ENCODE measurements around the gene NAPA.
"Not testable (repeated sequence)": the region's sequence is repeated elsewhere in the genome, so short reads cannot be mapped to it uniquely, and the experiment has no call there.

The NAPA gene

DNA sequence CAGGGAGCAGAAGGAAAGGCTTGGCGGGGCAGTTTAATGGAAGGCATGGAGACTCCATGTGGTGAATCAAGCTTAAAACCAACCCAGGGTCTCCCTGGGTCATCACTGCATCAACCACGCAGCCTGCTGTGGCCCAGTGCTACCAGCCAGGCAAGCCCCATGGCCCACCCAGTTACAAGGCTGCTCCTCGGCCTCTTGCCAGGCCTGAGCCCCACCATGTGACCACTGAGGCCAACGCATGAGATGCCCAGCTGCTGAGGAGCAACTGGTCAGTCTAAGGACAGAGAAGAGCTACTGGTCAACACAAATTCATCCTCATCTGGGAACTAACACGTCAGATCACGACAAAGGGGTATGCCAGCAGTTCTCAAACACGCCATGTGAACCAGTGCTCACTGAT lies 15.5 kb downstream of the NAPA start:
- no peak for DNase-seq

DNA sequence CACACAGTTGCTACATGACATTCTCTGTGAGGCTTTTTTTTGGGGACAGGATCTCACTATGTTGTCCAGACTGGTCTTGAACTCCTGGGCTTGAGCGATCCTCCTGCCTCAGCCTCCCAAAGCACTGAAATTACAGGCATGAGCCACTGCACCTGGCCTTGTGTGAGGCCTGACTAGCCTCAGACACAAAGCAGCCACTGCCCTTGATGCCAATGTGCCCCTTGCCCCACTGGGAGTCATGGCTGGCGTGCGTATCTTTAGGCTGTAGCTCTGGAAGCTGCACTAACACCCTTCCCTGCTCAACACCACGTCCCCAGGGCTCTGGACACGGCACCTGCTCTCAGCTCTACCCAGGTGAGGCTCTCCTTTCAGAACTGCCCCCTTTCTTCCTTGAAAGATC lies 16.3 kb downstream of the NAPA start:
- no peak for DNase-seq

DNA sequence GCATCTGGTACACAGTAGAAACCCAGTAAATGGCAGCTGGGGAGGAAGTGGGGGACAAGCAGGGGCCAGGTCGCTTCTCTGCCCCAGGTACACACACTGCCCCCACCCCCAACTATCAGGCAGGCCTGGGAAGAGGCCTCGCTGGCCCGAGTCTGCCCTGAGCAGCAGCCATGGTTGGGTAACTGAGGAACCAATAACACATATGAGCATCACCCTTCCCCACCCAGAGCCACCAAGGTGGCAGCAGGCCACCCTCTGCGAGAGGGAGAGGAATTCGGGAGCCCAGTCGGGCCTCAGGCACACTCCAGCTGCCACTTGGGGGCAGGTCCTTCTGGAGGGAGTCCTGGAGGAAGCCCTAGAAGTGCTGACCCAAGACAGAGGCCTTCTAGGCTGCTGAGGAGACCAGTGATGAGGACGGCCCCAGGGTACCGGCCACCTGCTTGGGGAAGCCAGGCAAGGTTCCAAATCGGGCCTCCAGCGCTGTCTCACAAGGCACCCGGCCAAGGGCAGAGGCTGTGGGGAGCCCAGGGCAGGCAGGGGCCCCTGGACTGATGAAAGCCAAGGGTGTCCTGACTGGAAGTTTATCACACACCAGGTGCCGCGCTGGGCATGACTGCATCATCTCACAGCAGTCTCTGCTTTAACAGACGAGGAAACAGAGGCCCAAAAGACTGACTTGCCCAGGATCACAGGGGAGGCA lies 16.9 kb downstream of the NAPA start:
- DNase-seq: no peak

DNA sequence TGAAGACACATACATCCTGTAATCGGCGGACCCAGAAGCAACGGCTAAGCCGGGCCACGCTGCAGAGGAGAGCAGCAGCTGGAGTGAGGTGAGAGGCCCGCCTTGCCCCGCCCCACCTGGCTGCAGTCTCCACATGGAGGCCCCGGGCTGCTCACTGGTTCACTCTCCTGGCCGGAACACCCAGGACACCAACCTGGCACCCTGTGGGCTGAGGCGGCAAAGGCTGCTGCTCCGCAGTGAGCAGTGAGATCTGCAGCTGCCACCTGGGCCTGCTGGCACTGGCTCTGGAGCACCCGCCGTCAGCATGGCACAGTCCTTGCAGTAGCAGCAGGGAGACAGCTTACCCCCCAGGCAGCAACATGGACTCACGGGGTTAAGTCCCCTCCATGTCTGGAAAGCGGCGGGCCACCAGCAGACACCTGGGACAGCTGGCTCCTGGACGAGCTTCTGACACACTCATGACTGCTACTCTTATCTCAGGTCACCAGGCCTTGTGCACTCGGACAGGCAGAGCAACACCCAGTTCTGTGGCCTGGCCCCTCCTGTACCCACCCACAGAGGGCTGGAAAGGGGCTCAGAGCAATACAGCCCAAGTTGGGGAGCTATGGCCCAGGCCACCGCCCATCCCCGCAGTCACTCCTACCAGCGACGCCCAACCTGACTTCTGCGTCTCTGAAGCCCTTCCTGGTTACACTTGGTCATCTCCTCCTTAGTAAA lies 17.7 kb downstream of the NAPA start:
- DNase-seq: no peak

DNA sequence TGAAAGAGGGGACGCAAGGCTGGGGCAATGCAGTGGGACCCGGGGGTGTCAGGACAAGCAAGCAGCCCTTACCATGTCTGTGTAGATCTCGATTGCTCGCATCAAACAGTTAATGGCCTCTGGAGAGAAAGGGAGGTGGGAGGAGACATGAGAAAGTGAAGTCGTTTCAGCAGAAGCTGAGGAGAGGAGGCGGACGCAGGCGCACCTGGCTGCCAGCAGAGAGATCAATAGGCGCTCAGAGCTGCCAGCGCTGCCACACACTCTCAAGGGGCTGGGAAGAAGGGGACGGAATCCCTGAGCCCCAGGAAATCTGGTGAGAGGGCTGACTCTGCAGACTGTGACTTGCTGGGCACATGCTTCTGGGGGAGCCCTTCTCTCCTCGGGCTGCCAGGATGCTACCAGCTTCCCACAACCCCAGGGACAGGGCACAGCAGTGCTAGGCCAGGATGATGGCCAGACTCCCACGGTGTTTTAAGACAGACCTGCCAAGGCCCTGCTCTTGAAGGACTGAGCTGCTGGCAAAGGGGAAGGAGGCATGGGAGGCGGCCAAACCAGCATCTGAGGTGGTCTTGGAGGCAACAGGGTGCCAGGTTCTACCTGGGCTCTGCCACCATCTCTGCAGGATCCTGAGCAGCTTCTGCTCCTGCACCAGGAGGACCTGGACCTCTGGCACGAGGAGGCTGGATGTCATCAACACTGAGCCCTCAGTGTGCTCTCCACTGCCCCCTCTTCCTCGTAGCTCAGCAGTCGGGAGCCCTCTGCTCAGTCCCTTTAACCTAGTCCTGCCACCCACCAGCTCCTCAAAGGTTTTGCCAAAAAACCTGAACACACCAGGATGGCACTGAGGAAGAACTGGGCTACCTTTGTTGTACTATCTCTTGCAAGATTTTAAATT lies 19.1 kb downstream of the NAPA start:
- no peak for DNase-seq

DNA sequence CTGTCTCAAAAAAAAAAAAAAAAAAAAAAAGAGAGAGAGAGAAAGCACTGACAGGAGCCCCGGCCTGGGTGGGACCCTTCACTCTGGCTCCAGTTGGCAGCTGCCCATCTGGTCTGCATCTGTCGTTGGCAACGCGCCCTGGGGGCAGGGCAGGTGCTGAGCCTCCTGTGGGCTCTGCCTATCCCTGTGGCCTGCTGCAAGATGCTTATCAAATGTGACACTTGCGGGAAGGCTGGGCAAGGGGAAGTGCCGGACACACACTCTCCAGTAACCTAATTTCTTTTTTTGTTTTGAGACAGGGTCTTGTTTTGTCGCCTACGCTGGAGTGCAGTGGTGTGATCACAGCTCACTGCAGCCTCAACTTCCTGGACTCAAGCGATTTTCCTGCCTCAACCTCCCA lies 20.1 kb downstream of the NAPA start:
- DNase-seq: no peak

DNA sequence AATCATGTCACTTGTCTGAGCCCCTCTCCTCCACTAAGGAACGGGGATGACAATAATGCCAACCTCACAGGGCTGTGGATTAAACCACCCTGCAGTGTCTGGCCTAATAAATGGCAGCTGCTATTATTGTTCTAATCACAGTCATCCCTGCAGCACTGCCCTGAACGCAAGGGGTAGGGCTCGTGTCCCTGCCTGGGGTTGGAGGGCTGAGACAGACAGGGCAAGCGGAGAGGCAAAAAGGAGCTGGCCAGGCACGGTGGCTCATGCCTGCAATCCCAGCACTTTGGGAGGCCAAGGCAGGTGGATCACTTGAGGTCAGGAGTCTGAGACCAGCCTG lies 20.7 kb downstream of the NAPA start:
- DNase-seq: no peak

DNA sequence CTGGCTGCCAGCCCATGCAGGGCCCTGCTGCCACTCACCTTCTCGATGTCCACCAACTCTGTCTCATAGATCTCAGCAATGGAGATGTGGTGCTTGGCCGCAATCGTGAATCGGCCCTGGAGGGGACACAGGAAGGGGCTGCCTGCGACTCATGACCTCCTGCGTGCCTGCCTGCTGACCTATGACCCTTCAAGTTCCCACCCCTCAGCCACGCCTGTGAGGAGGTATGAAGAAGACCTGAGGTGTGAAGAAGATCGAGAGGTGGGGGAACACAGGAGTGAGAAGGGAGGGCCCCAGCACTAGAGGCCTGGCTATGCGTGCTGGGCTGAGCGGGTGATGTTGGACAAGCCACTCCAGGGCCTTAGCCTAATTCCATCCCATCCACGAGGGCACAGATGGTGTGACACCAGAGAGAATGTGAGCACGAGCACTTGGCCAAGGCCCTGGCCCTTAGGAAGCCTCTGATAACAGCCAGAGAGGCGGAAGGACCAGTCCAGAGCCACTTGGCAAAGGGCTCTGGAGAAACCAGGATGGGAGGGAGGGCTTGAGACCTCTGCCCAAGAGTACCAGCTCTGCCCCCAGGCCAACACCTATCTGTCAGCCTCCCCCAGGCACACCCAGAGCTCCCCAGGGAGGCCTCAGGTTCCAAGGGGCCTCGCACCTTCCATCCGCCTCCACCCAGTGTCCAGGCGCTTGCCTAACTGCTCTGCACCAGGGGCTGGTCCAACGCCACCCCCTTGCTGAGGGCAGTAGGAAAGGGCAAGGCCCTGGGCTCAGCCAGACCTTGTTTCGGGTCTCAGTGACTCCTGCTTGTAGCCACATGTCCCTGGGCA lies 21.3 kb downstream of the NAPA start:
- no peak for DNase-seq

DNA sequence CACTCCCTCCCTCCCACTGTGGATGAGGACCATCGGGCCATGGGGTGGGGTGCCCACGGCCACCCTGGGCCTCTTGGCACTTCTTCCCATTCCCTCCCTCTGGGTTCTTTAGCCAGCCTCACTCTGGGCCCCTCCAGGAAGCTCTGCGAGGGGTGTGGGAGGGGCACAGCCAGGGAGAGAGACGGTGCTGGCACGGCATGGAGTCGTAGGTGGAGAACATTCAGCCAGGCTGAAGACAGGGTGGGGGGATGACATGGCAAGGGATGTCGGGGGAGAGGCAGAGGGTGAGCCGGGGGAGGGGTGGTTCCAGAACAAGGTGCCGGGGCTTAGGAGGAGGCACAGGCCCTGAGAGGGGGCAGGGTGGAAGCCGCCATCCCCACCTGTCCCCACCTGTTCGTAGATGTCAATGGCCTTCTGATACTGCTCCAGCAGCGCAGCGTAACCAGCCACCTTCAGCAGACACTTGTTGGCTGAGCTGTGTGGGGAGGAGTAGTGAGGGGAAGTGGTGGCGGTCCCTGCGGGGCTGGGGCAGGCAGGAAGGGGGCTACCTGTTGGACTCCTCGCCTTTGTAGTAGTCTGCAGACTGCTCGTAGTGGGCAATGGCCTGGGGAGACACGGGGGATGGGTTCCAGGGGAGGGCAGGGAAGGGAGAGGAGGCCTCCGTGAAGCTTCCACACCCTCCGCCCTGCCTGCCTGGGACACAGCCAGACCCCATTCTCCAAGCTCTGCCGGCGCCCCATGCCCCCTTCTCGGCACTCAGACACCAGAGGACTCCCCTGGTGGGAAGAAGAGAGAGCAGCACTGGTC lies 22.1 kb downstream of the NAPA start:
- DNase-seq: no peak

DNA sequence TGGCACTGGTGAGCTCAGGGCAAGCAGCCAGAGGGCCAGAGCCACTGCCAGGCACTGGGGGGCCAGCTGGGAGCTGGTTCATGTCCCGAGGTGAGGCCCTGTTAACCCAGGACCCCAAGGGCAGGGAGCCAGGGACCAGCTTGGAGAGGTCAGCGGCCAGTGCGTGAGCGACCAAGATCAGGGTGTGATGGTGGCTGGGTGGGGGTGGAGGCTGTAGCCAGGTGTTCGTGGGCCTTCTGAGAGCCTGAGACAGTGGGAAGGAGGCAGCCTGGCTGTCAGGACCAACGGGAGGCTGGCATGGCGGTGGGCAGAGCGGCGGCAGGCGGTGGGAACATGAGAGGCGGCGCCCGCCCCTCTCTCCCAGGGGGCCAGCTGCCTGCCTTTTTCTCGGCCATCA lies 22.7 kb downstream of the NAPA start:
- DNase-seq: no peak

DNA sequence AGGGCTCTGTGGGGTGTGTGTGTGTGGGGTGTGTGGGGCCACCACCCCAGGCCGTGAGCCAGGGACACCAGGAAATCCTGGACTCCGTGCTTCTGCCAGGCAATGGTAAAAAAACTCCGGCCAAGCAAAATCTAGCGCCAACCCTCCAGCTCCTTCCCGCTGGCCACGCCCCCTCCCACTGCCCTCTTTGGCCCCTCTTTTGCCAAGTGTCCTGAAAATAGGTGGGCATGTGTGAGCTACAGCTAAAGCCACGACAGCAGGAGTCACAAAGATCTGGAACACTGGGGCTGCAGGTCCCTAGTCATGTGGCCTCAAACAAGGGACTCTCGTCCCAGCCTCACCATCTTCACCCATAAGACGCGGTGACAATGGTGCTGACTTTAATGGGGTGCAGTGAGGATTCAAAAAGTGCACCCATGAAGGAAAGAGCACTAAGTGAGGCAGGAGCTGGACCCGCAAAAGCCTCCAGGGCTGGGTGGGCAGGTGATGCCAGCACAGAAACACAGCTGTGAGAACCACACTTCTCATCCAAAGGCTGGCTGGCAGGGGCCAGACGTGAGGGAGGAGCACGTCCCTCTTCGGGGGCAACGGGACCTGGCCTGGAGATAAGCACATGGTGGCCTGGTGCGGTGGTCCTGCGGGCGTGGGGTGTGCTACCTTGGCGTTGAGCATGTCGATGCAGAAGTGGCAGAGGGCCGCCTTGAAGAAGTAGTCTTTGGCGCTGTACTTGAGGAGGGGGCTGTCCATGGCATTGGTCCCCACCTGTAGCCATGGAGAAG lies 23.3 kb downstream of the NAPA start:
- DNase-seq: no peak

DNA sequence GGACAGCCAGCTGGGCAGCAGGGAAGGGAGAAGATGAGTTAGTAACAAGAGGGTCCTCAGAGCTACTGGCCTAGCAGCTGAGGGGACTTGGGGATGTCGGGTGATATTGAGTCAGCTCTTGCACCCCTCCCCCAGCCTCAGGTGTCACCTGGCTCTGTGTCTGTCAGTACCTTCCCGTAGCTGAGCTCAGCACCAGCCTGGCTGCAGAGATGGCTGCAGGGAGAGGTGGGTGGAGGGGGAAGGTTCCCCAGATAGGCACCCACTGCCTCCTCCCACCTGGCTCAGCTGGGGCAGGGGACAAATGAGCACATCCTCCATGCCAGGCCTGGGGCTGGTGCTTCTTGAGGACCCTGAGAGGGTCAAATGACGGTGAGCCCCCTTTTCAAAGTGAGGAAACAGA lies 24.0 kb downstream of the NAPA start:
- no peak for DNase-seq

DNA sequence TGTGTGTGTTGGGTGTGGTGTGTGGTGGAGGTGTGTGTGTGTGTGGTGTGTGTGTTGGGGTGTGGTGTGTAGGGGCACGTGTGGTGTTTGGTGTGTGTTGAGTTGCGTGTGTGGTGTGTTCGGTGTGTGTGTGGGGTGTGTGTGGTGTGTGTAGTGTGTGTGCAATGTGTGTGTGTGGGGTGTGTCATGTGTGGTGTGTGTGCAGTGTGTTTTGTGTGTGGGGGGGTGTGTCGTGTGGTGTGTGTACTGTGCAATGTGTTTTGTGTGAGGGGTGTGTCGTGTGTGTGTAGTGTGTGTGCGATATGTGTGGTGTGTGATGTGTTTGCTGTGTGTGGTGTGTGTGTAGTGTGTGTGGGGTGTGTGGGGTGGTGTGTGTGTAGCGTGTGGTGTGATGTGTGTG lies 24.8 kb downstream of the NAPA start:
- DNase-seq: no peak

DNA sequence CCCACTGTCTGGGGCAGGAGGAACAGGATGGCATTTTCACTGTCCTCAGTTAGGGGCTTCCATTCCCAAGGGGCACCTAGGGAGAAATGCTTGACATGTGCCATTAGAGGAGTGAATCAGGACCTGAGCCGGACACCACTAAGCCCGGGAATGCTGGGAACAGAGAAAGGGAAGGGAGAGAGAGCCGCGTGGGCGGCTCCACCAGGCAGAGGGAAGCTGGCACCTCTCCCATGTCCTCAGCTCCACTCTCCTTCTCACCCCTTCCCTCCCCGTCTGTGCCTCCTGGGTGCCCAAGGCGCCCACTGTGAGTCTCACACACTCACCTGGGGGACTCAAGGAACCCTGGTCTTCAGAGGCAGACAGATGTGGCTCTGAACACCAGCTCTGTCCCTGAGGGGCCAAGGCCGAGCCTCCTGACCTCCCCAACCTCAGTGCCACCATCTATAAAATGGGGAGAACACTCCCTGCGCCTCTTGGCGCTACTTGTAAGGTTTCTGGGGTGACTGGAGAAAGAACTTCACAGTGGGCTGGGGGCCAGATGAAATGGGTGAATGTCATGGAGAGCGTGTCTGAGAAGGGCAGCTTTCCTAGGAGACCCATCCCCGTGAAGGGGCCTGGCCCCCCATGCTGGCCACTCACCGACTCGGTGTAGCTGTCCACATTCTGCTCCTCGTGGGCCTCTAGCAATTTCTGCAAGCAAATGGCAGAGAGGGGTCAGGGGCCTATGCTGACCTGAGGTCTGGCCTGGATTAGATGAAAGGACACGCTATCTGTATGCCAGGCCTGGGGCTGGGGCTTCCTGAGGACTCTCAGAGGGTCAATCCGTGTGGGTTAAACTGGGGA lies 25.6 kb downstream of the NAPA start:
- no peak for DNase-seq

DNA sequence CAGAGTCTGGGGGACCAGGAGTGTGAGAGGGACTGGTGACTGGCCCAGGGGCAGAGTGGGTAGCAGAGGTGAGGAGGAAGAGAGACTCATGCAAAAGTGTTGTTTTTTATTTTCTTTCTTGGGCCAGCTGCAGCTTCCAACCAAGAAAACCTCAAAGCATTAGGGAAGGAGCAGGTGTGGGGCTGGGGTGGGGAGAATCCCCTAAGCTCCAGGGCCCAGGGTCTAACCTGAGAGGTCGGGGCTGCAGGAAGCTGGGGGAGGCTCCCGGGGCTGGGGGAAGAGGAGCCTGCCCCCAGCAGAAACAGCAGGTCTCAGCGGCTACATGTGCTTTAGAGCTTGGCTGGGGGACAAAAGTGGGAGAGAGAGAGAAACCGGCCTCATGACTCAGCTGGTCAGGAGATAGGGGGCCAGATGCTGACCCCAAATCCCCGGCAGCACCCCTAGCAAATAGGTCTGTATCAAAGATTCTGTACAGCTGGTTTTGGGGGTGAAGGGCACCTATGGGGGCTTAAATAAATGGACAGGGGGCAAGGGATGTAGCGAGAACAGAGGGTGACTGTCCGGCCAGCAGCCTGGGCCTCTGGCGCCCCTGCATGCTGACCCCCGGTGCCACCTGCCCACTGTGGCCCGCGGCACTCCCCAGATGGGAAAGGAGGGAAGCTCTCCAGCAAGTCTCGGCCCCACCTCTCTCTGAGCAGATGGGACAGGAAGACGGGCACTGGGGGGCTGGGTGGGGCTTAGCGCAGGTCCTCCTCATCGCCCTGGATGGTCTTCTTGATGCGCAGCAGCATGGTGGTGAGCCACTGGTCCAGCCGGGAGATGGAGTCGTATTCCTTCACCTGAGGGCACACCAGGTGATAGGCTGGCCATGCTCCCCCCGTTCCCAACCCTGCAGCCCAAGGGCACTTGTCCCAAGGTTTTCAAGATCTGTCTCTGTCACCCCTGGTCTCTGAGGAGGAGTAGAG lies 27.0 kb downstream of the NAPA start:
- no peak for DNase-seq

DNA sequence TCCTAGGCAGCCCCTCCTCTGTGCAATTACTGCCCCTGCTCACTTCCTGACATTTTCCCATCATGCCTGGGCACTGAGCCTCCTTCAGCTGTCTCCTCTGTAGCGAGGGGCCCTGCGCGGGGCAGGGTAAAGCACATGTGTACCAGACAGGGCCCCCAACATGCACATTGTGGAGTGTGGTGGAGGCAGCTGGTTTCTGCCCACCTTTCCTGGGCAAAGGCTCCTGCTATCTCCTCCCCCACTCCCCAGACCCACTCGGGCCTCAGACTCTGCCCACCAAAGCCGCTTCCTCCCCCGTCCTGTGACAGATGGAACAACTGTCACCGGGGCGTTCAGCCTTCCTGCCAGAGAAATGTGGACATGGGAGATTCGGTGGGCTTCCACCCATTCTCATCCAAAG lies 28.0 kb downstream of the NAPA start:
- no peak for DNase-seq

DNA sequence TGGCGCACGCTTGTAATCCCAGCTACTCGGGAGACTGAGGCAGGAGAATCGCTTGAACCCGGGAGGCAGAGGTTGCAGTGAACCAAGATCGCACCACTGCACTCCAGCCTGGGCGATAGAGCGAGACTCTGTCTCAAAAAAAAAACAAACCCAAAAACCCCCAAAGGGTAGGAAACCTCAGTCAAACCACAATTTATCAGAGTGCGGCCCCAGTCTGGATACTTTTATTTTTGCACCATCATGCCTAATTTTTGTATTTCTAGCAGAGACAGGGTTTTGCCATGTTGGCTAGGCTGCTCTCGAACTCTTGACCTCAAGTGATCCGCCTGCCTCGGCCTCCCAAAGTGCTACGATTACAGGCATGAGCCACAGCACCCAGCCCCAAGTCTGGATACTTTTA lies 28.6 kb downstream of the NAPA start:
- DNase-seq: not testable (repeated sequence)

DNA sequence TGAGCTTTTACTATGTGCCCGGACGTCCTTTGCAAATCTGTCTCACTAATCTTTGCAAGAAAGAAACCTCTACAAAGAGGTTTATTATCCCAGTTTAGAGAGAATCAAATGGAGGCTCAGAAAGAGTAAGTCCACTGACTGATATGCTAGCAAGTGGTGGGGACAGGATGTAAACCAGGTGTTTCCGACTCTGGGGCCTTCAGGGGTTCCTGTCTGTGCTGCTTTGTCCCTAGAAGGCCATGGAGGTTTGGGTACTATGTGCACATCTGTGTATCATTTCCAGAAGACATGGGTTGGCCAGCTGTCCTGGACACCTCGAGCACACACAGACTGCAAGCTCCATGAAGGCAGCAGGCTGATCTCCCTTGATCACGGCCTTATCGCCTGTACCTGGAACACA lies 29.7 kb downstream of the NAPA start:
- no peak for DNase-seq

Measured in GOT3 (cell line).